Kidney (tissue), 14 donors: ENCODE results near the gene CCDC27. TPM values are rescaled to one million over a fixed set of nuclear protein-coding genes. Genes with fewer than 3 reads are reported as not detected.

Experiments used
- DNase-seq, 5 donors: peaks; one replicate each; pipeline ENCODE4 v3.0.0-alpha.2; 2013 to 2020
- FAIRE-seq: peaks from 2 replicates; lab custom pipeline; 2012; peaks lifted over from hg19 to GRCh38; lab: Jason Lieb, UNC
- H3K27ac ChIP-seq, 2 donors: one replicate each; pipeline ENCODE4 v1.7.0; 2013; ENCODE audit warnings: low read depth in 2 of 2, low read length in 2 of 2, inconsistent platforms in 1 of 2
- H3K27me3 ChIP-seq: one replicate; pipeline ENCODE4 v1.7.1; 2013; ENCODE audit warnings: low read length, inconsistent platforms; ENCODE audit not compliant: control insufficient read depth, insufficient read depth
- H3K36me3 ChIP-seq, 3 donors: one replicate each; pipeline versions ENCODE4 v1.7.0 to v1.7.1; 2013; ENCODE audit warnings: low read length in 3 of 3, control low read depth in 1 of 3, inconsistent platforms in 1 of 3; ENCODE audit not compliant: insufficient read depth in 3 of 3, control insufficient read depth in 2 of 3
- H3K4me1 ChIP-seq, 3 donors: one replicate each; pipeline versions ENCODE4 v1.7.0 to v1.7.1; 2013; ENCODE audit warnings: low read length in 3 of 3, inconsistent platforms in 1 of 3, low read depth in 1 of 3; ENCODE audit not compliant: control insufficient read depth in 2 of 3, insufficient read depth in 2 of 3
- H3K4me3 ChIP-seq, 3 donors: one replicate each; pipeline versions ENCODE4 v1.7.0 to v1.8.1; 2013; ENCODE audit warnings: low read length in 3 of 3, control low read depth in 1 of 3, inconsistent platforms in 1 of 3
- H3K9ac ChIP-seq, 3 donors: one replicate each; pipeline versions ENCODE4 v1.7.0 to v1.7.1; 2013; ENCODE audit warnings: low read length in 3 of 3, control low read depth in 1 of 3, inconsistent platforms in 1 of 3
- H3K9me3 ChIP-seq, 3 donors: one replicate each; pipeline versions ENCODE4 v1.7.0 to v1.7.1; 2013; ENCODE audit warnings: low read length in 3 of 3, control low read depth in 1 of 3, inconsistent platforms in 1 of 3; ENCODE audit not compliant: control insufficient read depth in 2 of 3, insufficient read depth in 1 of 3
- intact Hi-C: fragments of 100-400 bp; cut with DNase I; formaldehyde crosslinking; loops from one replicate; pipeline ENCODE4 v1.11.1; 2022
- polyA plus RNA-seq: library from polyadenylated mRNA; stranded (reverse); fragments of 350-450 nt; fragmentation: Illumina TruSeq; extraction: RNeasy Lipid Tissue Mini Kit (QIAGEN cat#74804); gene quantifications from one replicate; pipeline ENCODE4 v1.2.3, GENCODE V29; 2014; ENCODE audit warnings: low read depth, low replicate concordance; ENCODE audit not compliant: insufficient read depth
- total RNA-seq: library from RNA; stranded (reverse); fragmentation: NEBNext Ultra II Directional; extraction: Animal tissue kit (Norgen Biotek cat#: 25700); gene quantifications from one replicate; pipeline ENCODE4 v1.2.1, GENCODE V29; 2021
- TF ChIP-seq, protein P1 (sequence below): IDR thresholded peaks from 3 replicates; pipeline ENCODE4 v1.5.1; 2012; ENCODE audit warnings: mild to moderate bottlenecking, moderate library complexity, borderline replicate concordance; ENCODE audit not compliant: insufficient read depth; ENCODE audit errors: extremely low read depth
- donor health status: control.
- donor health status: control.
- donor health status: control.
- donor health status: control.
- donor health status: control.
- donor health status: DM: yes; HTN: yes; CAD: no.
- donor health status: Normal renal cell carcinoma (clear cell type).

The CCDC27 gene
- total and polyA plus RNA-seq, 2 donors from 2014 or later = not detected

DNA sequence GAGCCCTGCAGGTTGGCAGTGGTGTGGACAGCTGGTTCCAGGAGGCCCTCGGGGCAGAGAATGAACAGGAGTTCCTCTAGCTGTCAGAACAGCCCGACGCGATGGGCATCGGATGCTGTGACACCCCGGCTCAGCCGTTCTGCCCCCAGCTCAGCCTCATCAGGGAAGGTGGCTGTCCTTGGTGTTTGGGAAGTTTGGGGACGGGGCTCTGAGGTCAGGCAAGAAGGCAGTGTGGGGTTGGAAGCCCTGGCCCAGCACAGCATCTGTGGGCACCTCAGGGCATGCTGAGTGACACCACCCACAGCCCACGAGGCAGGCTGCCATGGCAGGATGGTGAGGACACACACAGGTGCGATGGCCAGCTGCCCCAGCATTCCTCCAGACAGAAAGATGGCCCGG lies 40.9 kb upstream of the CCDC27 start:
- intact Hi-C loops = no loop called here
- Histone ChIP-seq H3K9ac (no peak overlapping the region), H3K27ac (no peak overlapping the region), H3K36me3 (no peaks in the 10 kb centered on the region), H3K27me3 (no peaks in the 10 kb centered on the region), H3K9me3 (no peaks in the 10 kb centered on the region), H3K4me1 (no peaks in the 10 kb centered on the region), H3K4me3 (no peak overlapping the region)
- TF ChIP-seq, protein P1, sequence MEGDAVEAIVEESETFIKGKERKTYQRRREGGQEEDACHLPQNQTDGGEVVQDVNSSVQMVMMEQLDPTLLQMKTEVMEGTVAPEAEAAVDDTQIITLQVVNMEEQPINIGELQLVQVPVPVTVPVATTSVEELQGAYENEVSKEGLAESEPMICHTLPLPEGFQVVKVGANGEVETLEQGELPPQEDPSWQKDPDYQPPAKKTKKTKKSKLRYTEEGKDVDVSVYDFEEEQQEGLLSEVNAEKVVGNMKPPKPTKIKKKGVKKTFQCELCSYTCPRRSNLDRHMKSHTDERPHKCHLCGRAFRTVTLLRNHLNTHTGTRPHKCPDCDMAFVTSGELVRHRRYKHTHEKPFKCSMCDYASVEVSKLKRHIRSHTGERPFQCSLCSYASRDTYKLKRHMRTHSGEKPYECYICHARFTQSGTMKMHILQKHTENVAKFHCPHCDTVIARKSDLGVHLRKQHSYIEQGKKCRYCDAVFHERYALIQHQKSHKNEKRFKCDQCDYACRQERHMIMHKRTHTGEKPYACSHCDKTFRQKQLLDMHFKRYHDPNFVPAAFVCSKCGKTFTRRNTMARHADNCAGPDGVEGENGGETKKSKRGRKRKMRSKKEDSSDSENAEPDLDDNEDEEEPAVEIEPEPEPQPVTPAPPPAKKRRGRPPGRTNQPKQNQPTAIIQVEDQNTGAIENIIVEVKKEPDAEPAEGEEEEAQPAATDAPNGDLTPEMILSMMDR = no peak
- FAIRE-seq = no peak
- DNase-seq = no peak

DNA sequence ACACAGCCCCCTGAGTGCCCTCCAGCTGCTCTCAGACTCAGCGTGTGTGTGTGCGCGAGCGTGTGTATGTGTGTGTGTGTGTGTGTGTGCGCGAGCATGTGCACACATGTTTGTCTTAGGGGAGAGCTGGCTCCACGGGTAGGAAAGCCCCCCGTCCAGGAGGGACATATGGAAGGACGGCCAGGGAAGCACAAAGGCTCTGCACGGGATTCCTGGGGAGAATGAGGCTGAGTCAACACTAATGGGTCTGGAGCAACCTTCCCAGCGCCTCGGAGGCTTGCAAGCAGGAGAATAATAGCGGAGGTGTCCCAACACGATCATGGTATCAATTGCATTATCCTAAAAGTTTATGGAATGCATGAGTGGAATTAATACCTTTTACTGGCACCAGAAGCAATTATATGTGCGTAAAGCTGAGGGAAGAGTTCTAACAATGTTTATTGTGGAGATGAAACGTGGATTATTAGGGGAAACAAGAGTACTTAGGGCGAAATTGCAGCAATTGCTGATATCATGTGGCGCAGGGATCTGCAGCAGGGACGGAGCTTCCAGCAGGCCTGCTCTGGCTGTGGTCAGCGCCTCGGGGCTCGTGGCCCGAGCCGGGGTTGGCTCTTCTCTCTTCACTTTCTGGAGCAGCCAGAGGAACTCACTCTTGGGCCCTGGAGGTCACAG lies 40.3 kb upstream of the CCDC27 start:
- DNase-seq = no peak
- Histone ChIP-seq H3K9ac (no peak overlapping the region), H3K9me3 (no peaks in the 10 kb centered on the region), H3K4me1 (no peaks in the 10 kb centered on the region), H3K4me3 (no peak overlapping the region), H3K27ac (no peak overlapping the region), H3K36me3 (no peaks in the 10 kb centered on the region), H3K27me3 (no peaks in the 10 kb centered on the region)
- intact Hi-C loops = no loop called here
- no peak for FAIRE-seq
- TF ChIP-seq, protein P1 = no peak

DNA sequence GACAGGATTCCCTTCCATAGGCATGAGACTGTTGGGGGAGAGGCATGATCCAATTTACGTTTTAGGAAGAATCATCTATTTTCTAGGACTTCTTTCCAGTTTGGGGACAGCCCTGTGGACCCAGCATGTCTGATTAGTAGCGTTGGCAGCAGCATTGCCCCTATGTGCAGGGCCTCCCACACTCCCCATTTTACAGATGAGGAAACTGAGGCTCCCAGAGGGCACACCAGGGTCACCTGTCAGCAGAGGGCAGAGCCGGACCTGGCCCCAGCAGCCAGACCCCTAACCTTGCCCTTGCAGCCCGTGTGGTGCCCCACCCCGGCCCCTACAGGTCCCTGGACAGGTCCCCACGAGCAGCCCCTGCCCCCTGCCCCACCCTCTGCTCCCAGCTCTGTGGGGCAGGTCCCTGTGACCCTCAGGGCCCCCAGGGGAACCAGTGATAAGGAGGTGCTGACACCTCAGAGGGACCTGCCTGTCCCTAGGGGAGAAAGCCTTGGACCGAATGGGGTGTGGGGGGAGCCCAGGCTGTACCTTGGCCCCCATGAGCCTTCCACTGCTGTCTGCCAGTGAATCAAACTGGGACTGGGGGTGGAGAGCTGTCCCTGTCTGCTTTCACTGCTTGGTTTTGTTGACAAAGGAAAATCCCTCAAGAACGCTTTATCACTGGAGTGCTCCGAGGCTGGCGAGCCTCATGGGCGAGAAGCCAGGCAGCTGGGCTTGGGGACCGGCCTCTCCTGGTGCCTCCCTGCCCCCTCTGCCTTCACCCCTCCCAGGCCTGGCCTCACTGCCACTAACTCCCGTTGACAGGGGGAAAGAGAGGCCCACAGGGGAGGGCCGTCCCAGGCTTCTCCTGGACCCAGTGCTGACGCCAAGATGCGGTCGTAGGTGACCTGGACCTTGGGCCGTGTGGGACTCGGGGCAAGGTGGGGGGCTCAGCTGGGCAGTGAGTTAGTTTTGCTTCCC lies 39.4 kb upstream of the CCDC27 start:
- no peak for FAIRE-seq
- TF ChIP-seq, protein P1 = no peak
- Histone ChIP-seq H3K9me3 (no peaks in the 10 kb centered on the region), H3K27me3 (no peaks in the 10 kb centered on the region), H3K4me3 (no peak overlapping the region), H3K36me3 (no peaks in the 10 kb centered on the region), H3K4me1 (no peaks in the 10 kb centered on the region), H3K9ac (no peak overlapping the region), H3K27ac (no peak overlapping the region)
- intact Hi-C loops = no loop called here
- DNase-seq = no peak
